ENCODE data around the gene UBE2O. TPM values are rescaled to one million over a fixed set of nuclear protein-coding genes. Genes with fewer than 3 reads are reported as not detected.

Gene UBE2O
- total and polyA plus RNA-seq, 2 donors (not counting 1 experiment from before 2014, with no cell fraction given): 11.5 to 12.4 TPM

DNA sequence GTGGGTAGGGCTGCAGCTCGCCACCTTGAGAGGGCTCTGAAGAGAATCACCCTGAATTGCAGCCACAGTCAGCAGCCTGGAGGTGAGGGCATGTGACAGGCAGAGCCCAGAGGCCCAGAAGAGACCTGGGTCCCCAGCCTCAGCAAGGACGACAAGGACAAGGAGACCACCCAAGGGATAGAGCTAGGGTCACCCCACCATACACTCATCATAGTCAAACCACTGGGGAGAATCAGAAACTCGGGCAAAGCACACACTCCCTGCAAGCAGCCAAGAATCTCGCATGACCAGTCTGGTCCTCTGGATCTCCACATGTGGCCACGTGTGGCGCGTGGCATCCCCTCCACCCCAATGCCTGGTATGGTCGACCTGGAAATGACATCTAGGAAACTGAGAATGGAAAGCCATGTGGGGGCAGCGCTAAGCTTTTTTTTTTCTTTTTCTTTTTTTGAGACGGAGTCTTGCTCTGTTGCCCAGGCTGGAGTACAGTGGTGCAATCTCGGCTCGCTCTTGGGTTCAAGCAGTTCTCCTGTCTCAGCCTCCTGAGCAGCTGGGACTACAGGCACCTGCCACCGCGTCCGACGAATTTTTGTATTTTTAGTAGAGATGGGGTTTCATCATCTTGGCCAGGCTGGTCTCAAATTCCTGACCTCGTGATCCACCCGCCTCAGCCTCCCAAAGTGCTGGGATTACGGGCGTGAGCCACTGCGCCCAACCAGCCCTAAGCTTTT lies 73.1 kb downstream of the UBE2O start:
- no peaks in the 10 kb centered on the region for H3K27me3 ChIP-seq (ENCODE audit: control insufficient read depth, insufficient read depth, low read length)
- H3K4me2 ChIP-seq (ENCODE audit: extremely low read depth, insufficient read depth, low read length): no peak overlapping the region
- H3K36me3 ChIP-seq (ENCODE audit: control insufficient read depth, insufficient read depth, low read length): no peaks in the 10 kb centered on the region
- no peak overlapping the region for H2AFZ ChIP-seq (ENCODE audit: low read length)
- no peaks in the 10 kb centered on the region for H4K20me1 ChIP-seq (ENCODE audit: control insufficient read depth, extremely low read depth, insufficient read depth, low read length)
- peaks cover 4% of the 10 kb centered on the region for H3K4me1 ChIP-seq (ENCODE audit: control insufficient read depth, extremely low read depth, insufficient read depth, low read length)
- no peak for DNase-seq (ENCODE audit: low read depth in 2 of 2)
- H3K27ac ChIP-seq (ENCODE audit: insufficient read depth, low read length): no peak overlapping the region
- H3K9me3 ChIP-seq (ENCODE audit: control insufficient read depth, insufficient read depth, low read depth, low read length): no peaks in the 10 kb centered on the region
- H3K79me2 ChIP-seq (ENCODE audit: control insufficient read depth, insufficient read depth, low read length): no peaks in the 10 kb centered on the region
- TF ChIP-seq EZH2 (IDR thresholded peaks at IDR 0.05; ENCODE audit: low read length, missing control alignments) (no peak), CTCF (conservative IDR thresholded peaks at IDR 0.05 in 1 of 2, IDR thresholded peaks at IDR 0.05 in 1 of 2; ENCODE audit: low read depth in 1 of 2, low read length in 2 of 2) (no peak)
- no peak overlapping the region for H3K9ac ChIP-seq (ENCODE audit: insufficient read depth, low read length)
- H3K4me3 ChIP-seq (replicated peaks in 1 of 4; ENCODE audit: control extremely low read depth in 1 of 4, insufficient read depth in 1 of 4, low read depth in 3 of 4, low read length in 4 of 4): no peak overlapping the region

DNA sequence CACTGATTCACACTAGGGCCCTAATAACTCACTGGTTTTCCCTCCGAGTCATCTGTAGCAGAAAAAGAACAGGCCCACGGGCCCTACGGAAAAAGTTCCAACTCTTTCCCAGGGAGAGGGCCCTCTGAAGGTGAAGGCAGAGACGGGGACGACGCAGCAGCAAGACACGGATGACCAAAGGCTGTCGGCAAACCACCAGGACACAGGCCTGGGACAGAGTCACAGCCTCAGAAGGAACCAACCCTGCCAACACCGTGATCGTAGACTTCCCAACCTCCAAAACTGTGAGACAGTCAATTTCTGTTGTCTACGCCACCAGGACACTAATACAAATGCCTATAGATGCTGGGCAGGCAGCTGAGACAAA lies 73.7 kb downstream of the UBE2O start:
- Histone ChIP-seq H3K79me2 (ENCODE audit: control insufficient read depth, insufficient read depth, low read length) (no peaks in the 10 kb centered on the region), H3K4me2 (ENCODE audit: extremely low read depth, insufficient read depth, low read length) (no peak overlapping the region), H3K4me1 (ENCODE audit: control insufficient read depth, extremely low read depth, insufficient read depth, low read length) (peaks cover 4% of the 10 kb centered on the region), H3K9ac (ENCODE audit: insufficient read depth, low read length) (no peak overlapping the region), H3K9me3 (ENCODE audit: control insufficient read depth, insufficient read depth, low read depth, low read length) (no peaks in the 10 kb centered on the region), H3K36me3 (ENCODE audit: control insufficient read depth, insufficient read depth, low read length) (no peaks in the 10 kb centered on the region), H3K4me3 (replicated peaks in 1 of 4; ENCODE audit: control extremely low read depth in 1 of 4, insufficient read depth in 1 of 4, low read depth in 3 of 4, low read length in 4 of 4) (no peak overlapping the region), H2AFZ (ENCODE audit: low read length) (no peak overlapping the region), H3K27ac (ENCODE audit: insufficient read depth, low read length) (no peak overlapping the region), H3K27me3 (ENCODE audit: control insufficient read depth, insufficient read depth, low read length) (no peaks in the 10 kb centered on the region), H4K20me1 (ENCODE audit: control insufficient read depth, extremely low read depth, insufficient read depth, low read length) (no peaks in the 10 kb centered on the region)
- DNase-seq (ENCODE audit: low read depth in 2 of 2): no peak
- TF ChIP-seq EZH2 (IDR thresholded peaks at IDR 0.05; ENCODE audit: low read length, missing control alignments) (no peak), CTCF (conservative IDR thresholded peaks at IDR 0.05 in 1 of 2, IDR thresholded peaks at IDR 0.05 in 1 of 2; ENCODE audit: low read depth in 1 of 2, low read length in 2 of 2) (no peak)

DNA sequence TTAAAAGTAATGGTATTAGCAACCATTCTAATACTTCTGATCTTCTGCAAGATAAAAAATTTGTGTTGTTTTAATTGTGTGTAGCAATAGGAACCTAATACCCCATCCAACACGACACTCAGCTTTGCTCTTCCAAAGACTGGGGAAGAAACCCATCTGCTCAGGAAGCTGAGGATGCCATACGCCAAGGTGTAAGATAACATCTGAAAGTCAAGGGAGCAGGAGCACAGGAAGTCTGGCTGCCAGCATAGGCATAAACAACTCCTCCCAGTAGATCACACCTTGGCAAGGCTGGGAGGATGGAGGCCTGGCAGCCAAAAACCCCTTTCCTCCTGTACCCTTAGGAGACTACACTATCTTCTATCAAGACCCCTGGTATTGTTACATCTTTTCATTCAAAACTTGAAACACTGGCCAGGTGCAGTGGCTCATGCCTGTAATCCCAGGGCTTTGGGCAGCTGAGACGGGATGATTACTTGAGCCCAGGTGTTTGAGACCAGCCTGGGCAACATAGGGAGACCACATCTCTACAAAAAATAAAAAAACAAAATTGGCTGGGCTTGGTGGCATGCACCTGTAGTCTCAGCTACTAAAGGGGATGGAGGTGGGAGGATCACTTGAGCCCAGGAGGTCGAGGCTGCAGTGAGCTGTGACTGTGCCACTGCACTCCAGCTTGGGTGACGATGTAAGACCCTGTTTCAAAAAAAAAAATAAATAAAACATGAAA lies 74.2 kb downstream of the UBE2O start:
- Histone ChIP-seq H3K9ac (ENCODE audit: insufficient read depth, low read length) (no peak overlapping the region), H4K20me1 (ENCODE audit: control insufficient read depth, extremely low read depth, insufficient read depth, low read length) (no peaks in the 10 kb centered on the region)

More for the DNA sequence above, 74.2 kb downstream of the UBE2O start:
- no peak overlapping the region for H3K4me3 ChIP-seq (replicated peaks in 1 of 4; ENCODE audit: control extremely low read depth in 1 of 4, insufficient read depth in 1 of 4, low read depth in 3 of 4, low read length in 4 of 4)
- H3K9me3 ChIP-seq (ENCODE audit: control insufficient read depth, insufficient read depth, low read depth, low read length): no peaks in the 10 kb centered on the region
- peaks cover 3% of the 10 kb centered on the region for H3K4me1 ChIP-seq (ENCODE audit: control insufficient read depth, extremely low read depth, insufficient read depth, low read length)
- H3K36me3 ChIP-seq (ENCODE audit: control insufficient read depth, insufficient read depth, low read length): no peaks in the 10 kb centered on the region
- TF ChIP-seq EZH2 (IDR thresholded peaks at IDR 0.05; ENCODE audit: low read length, missing control alignments) (no peak), CTCF (conservative IDR thresholded peaks at IDR 0.05 in 1 of 2, IDR thresholded peaks at IDR 0.05 in 1 of 2; ENCODE audit: low read depth in 1 of 2, low read length in 2 of 2) (no peak)
- H3K4me2 ChIP-seq (ENCODE audit: extremely low read depth, insufficient read depth, low read length): no peak overlapping the region
- H3K79me2 ChIP-seq (ENCODE audit: control insufficient read depth, insufficient read depth, low read length): no peaks in the 10 kb centered on the region
- no peak overlapping the region for H2AFZ ChIP-seq (ENCODE audit: low read length)
- H3K27me3 ChIP-seq (ENCODE audit: control insufficient read depth, insufficient read depth, low read length): no peaks in the 10 kb centered on the region
- no peak overlapping the region for H3K27ac ChIP-seq (ENCODE audit: insufficient read depth, low read length)
- DNase-seq (ENCODE audit: low read depth in 2 of 2): no peak

All from fibroblast of lung (primary cell).